Renal cortex interstitium (tissue), 11 donors: Measurements from ENCODE around the gene CDKL1. TPM values are rescaled to one million over a fixed set of nuclear protein-coding genes. Genes with fewer than 3 reads are reported as not detected.

Experiments
- DNase-seq, 11 donors: peaks; one replicate each; pipeline ENCODE4 v3.0.0-alpha.2; 2013; ENCODE audit warnings: low read depth in 9 of 11, low spot score in 4 of 11; ENCODE audit errors: extremely low read depth in 1 of 11
- polyA plus RNA-seq, 3 donors: library from polyadenylated mRNA; unstranded; fragments of 120-200 nt; gene quantifications; one replicate each; pipeline ENCODE4 v1.2.1, GENCODE V29; 2013; ENCODE audit not compliant: insufficient read length in 3 of 3

Gene CDKL1
- polyA plus RNA-seq, 3 donors = 6.2 to 8.4 (median 7.4) TPM

DNA sequence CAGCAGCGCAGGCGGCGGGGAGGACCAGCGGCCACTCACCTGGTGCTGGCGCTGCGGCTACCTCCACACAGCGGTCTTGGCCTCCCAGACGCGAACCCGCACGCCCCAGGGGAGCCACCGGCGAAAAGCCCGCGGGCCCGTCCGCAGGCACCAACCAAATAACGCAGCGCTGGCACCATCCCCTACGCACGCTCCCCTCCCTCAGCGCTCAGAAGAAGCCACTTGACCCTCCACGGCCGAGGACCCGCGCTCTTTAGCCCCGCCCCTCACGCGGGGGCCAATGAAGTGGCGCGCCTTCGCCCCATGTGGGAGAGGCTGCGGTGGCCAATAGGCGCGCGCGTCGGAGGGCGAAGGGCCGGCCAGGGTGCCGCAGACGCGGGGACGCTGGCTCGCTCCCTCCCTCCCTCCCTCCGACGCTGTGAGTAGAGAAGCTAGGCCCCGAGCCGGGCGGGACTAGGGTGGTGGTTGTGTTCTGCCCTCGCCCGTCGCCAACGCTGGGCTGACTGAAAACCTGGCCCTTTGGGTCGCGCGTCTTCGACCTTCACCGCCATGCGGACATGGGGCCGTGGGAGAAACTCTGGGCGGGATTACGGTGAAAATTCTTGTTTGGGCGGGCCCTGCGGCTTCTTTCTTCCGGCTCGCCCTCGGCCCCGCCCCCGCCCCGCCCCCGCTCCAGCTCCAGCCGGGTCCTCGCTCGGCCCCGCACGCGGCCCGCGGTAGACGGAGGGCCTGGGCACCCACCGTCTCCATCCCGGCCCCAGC lies 84.5 kb downstream of the CDKL1 start, which contains the start of the genes DMAC2L and L2HGDH:
Gene DMAC2L, plus strand, starts transcription at position 353 of the 762 bp plus-strand sequence. CDS start 9,164 bp downstream, outside the sequence.
Gene L2HGDH, minus strand, starts transcription at position 258 of the 762 bp plus-strand sequence. Its CDS starts 79 bp downstream, at position 179.
- DNase-seq = peak; percentile 77 to 96 (median 91)

GRCh38 chr14:50311337-50311971 lies 85.2 kb downstream of the CDKL1 start:
- peak in 2 of 11 donors; percentile 18 to 47 for DNase-seq

- DNase-seq = no peak
Measured at GRCh38 chr14:50310445-50310844, 86.2 kb downstream of the CDKL1 start.

DNA sequence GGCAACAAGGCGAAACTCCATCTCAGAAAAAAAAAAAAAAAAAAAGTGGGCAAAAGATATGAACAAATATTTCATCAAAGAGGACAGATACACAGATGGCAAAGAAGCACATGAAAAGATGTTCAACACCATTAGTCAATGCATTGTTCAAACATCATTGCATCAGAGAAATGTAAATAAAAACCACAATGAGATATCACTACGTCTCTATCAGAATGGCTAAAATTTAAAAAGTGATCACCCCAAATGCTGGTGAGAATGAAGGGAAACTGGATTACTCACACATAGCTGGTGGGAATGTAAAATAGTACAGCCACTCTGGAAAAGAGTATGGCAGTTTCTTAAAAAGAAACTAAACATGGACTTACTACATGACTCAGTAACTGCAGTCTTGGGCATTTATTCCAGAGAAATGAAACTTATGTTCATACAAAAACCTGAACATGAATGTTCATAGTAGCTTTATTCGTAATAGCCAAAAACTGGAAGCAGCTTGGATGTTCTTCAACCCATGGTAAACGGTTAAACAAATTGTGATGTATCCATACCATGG lies 88.2 kb downstream of the CDKL1 start:
- no peak for DNase-seq

GRCh38 chr14:50303744-50304471 lies 92.8 kb downstream of the CDKL1 start:
- DNase-seq = peak in 1 of 11 donors; percentile 38

DNA sequence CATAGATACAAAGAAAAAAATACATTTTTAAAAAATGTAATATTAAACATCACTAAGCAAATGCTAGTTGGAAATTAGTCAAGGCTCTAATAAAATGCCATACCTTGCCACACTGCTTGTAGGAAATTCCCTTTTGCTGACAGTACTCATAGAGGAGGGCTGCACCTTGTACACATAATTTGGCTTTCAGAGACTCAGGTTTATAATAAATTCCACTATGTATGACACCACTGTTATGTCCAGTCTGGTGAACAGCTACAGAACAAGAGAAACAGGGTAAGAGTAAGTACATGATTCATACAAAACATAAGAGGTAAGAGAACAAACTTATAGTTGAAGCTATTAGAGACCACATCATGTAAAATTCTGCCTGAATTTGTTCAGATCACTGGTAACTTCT lies 94.8 kb downstream of the CDKL1 start:
- DNase-seq = no peak

- DNase-seq = no peak
Measured at GRCh38 chr14:50299585-50299984, 97.1 kb downstream of the CDKL1 start.

DNA sequence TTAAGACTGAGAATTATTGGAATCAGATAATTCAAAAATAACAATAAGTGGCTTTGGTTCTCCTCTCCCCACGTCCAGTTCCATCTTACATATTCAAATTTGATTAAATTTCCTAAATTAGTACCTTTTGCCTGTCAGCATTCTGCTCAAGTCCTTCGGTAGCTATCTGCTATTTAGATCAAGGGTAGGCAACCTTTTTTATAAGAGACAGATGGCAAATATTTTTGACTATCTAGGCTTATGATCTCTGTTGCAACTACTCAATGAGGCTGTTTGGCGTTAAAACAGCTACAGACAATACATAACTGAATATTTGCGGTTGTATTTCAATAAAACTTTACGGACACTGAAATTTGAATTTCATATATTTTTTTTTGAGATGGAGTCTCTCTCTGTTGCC lies 106.4 kb downstream of the CDKL1 start:
- DNase-seq = no peak

DNA sequence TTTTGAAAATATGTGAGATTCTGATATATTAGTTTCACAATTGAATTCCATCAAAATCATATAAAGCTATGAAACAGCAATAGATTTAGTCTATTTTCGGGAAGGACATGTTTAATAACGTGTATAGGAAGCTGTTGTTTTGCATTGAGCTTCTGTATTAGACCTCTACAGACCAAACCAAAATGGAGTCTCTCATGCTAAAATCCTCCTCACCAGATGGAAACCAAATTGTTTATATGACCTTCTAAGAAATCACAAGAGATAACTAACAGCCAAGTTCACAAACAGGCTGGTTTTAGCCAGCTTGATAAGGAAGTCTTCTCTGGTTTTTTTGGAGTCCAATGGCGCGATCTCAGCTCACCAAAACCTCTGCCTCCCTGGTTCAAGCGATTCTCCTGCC lies 108.5 kb downstream of the CDKL1 start:
- no peak for DNase-seq

GRCh38 chr14:50285861-50286260 lies 110.8 kb downstream of the CDKL1 start:
- no peak for DNase-seq

Other genes starting within 250 kb of the CDKL1 start
- 10 to 100 TPM; 34.2 to 41.7 (median 36.1) TPM for gene SOS2, start 165.3 kb downstream of the CDKL1 start, polyA plus RNA-seq
- gene L2HGDH, start 84.7 kb downstream of the CDKL1 start, polyA plus RNA-seq = 10 to 100 TPM in 2 of 3 donors, 1 to 10 TPM in 1; 9.7 to 11.2 (median 10.2) TPM
- gene DMAC2L, start 84.6 kb downstream of the CDKL1 start, polyA plus RNA-seq = 10 to 100 TPM; 21.8 to 28.8 (median 24.1) TPM
- gene MAP4K5, start 135.7 kb upstream of the CDKL1 start, polyA plus RNA-seq = 10 to 100 TPM; 45.9 to 61.2 (median 55.8) TPM
- 10 to 100 TPM in 1 of 3 donors, 1 to 10 TPM in 2; 7.9 to 11.0 (median 8.5) TPM for gene ATL1, start 163.3 kb upstream of the CDKL1 start, polyA plus RNA-seq